Measurements from ENCODE around the gene UBAP2L. TPM values are rescaled to one million over a fixed set of nuclear protein-coding genes. Genes with fewer than 3 reads are reported as not detected.

Gene UBAP2L
- total RNA-seq, 1 donor from 2014 or later = 37.1 TPM

- H3K27me3 ChIP-seq (ENCODE audit: control insufficient read depth in 3 of 3, insufficient read depth in 3 of 3, low read length in 3 of 3) = no peaks in the 10 kb centered on the region
- peaks cover 0 to 2% (median 0%) of the 10 kb centered on the region in 3 donors for H3K4me1 ChIP-seq (ENCODE audit: control insufficient read depth in 3 of 3, insufficient read depth in 3 of 3, low read length in 3 of 3)
- H3K27ac ChIP-seq (ENCODE audit: low read depth, low read length) = no peak overlapping the region
- no peak overlapping the region for H3K9ac ChIP-seq (ENCODE audit: low read depth in 1 of 3, low read length in 3 of 3)
- H3K36me3 ChIP-seq (ENCODE audit: control insufficient read depth in 3 of 3, insufficient read depth in 3 of 3, low read length in 3 of 3) = peaks cover 44 to 65% (median 53%) of the 10 kb centered on the region in 3 donors
- H3K4me3 ChIP-seq (ENCODE audit: low read length in 3 of 3) = no peak overlapping the region
- no peaks in the 10 kb centered on the region for H3K9me3 ChIP-seq (ENCODE audit: control insufficient read depth in 3 of 3, low read length in 3 of 3)
Observed at GRCh38 chr1:154237880-154238506, 17.2 kb downstream of the UBAP2L start.

DNA sequence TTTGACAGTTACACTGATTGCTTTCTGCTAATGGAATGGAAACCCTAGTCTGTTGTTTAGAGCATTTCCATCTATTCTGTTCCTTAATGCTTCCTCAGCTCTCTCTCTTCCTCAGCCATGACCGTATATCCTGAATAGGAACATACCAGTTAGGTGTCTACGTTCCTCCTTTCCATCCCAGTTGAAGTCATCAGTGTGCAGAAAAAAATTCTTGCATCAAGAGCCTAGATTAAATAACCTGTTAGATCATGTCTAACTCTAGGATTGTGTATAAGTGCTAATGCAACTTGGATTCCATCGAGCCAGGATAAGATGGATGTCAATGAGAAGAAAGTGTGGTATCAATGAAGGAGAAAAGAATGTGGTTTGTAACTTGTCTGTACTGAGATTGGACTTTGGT is 18.7 kb downstream of the UBAP2L start:
- Histone ChIP-seq H3K9me3 (ENCODE audit: control insufficient read depth in 3 of 3, low read length in 3 of 3) (no peaks in the 10 kb centered on the region), H3K9ac (ENCODE audit: low read depth in 1 of 3, low read length in 3 of 3) (no peak overlapping the region), H3K27me3 (ENCODE audit: control insufficient read depth in 3 of 3, insufficient read depth in 3 of 3, low read length in 3 of 3) (no peaks in the 10 kb centered on the region), H3K27ac (ENCODE audit: low read depth, low read length) (no peak overlapping the region), H3K4me3 (ENCODE audit: low read length in 3 of 3) (no peak overlapping the region), H3K36me3 (ENCODE audit: control insufficient read depth in 3 of 3, insufficient read depth in 3 of 3, low read length in 3 of 3) (peaks cover 50 to 69% (median 64%) of the 10 kb centered on the region in 3 donors), H3K4me1 (ENCODE audit: control insufficient read depth in 3 of 3, insufficient read depth in 3 of 3, low read length in 3 of 3) (peaks cover 0 to 2% (median 0%) of the 10 kb centered on the region in 3 donors)

GRCh38 chr1:154240294-154240833 is 19.6 kb downstream of the UBAP2L start:
- peaks cover 53 to 69% (median 64%) of the 10 kb centered on the region in 3 donors for H3K36me3 ChIP-seq (ENCODE audit: control insufficient read depth in 3 of 3, insufficient read depth in 3 of 3, low read length in 3 of 3)
- peaks cover 0 to 2% (median 0%) of the 10 kb centered on the region in 3 donors for H3K4me1 ChIP-seq (ENCODE audit: control insufficient read depth in 3 of 3, insufficient read depth in 3 of 3, low read length in 3 of 3)
- H3K27ac ChIP-seq (ENCODE audit: low read depth, low read length) = no peak overlapping the region
- H3K27me3 ChIP-seq (ENCODE audit: control insufficient read depth in 3 of 3, insufficient read depth in 3 of 3, low read length in 3 of 3) = no peaks in the 10 kb centered on the region
- peak overlapping the region in 1 of 3 donors; percentile 15 for H3K9ac ChIP-seq (ENCODE audit: low read depth in 1 of 3, low read length in 3 of 3)
- no peaks in the 10 kb centered on the region for H3K9me3 ChIP-seq (ENCODE audit: control insufficient read depth in 3 of 3, low read length in 3 of 3)
- no peak overlapping the region for H3K4me3 ChIP-seq (ENCODE audit: low read length in 3 of 3)

DNA sequence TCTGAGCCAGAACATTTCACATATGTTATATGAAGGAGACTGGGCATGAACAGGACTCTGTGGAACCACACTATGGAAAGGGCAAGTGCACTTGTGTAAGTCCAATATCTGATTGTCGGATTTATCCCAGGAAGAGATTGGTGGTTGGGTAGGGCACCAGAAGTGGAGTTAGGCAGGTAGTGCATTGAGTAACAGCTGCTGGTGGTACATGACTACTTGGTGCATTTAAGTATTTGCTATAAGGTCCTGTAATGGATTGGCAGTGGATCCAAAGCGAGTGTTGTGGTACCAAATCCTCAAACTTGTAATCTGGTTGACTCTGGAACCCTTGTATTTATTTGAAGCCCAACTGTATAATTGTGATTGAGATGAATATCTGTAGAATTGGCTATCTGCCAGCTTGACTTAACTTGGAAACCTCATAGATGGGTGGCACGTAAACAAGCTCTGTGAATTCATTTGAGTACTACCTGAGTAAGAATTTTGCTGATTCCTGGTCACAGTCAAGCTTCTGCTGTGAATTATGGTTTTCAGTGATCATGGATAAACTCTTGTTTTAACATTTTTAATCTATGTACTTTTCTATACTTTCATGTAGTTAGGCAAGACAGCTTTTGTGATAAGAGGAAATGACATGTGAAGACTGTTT is 21.1 kb downstream of the UBAP2L start:
- peaks cover 0 to 2% (median 0%) of the 10 kb centered on the region in 3 donors for H3K4me1 ChIP-seq (ENCODE audit: control insufficient read depth in 3 of 3, insufficient read depth in 3 of 3, low read length in 3 of 3)
- H3K36me3 ChIP-seq (ENCODE audit: control insufficient read depth in 3 of 3, insufficient read depth in 3 of 3, low read length in 3 of 3) = peaks cover 43 to 68% (median 66%) of the 10 kb centered on the region in 3 donors
- H3K9me3 ChIP-seq (ENCODE audit: control insufficient read depth in 3 of 3, low read length in 3 of 3) = no peaks in the 10 kb centered on the region
- H3K27ac ChIP-seq (ENCODE audit: low read depth, low read length) = no peak overlapping the region
- H3K9ac ChIP-seq (ENCODE audit: low read depth in 1 of 3, low read length in 3 of 3) = no peak overlapping the region
- H3K27me3 ChIP-seq (ENCODE audit: control insufficient read depth in 3 of 3, insufficient read depth in 3 of 3, low read length in 3 of 3) = no peaks in the 10 kb centered on the region
- H3K4me3 ChIP-seq (ENCODE audit: low read length in 3 of 3) = no peak overlapping the region

DNA sequence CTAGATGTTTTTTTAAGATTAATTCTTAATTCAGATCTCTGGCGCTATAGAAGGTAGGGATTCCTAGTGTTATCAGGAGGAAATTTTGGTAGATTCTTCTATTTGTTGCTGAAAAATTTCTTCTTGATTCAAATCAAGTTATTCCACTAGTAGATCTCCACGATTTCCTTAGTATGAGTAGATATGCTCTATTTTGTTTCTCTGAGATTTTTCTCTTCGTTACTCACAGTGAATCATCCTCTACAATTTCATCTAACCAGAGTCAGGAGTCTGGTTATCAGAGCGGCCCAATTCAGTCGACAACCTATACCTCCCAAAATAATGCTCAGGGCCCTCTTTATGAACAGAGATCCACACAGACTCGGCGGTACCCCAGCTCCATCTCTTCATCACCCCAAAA is 32.9 kb downstream of the UBAP2L start:
- no peaks in the 10 kb centered on the region for H3K9me3 ChIP-seq (ENCODE audit: control insufficient read depth in 3 of 3, low read length in 3 of 3)
- no peaks in the 10 kb centered on the region for H3K4me1 ChIP-seq (ENCODE audit: control insufficient read depth in 3 of 3, insufficient read depth in 3 of 3, low read length in 3 of 3)
- peaks cover 79 to 87% (median 85%) of the 10 kb centered on the region in 3 donors for H3K36me3 ChIP-seq (ENCODE audit: control insufficient read depth in 3 of 3, insufficient read depth in 3 of 3, low read length in 3 of 3)
- H3K4me3 ChIP-seq (ENCODE audit: low read length in 3 of 3) = no peak overlapping the region
- H3K27me3 ChIP-seq (ENCODE audit: control insufficient read depth in 3 of 3, insufficient read depth in 3 of 3, low read length in 3 of 3) = no peaks in the 10 kb centered on the region
- no peak overlapping the region for H3K9ac ChIP-seq (ENCODE audit: low read depth in 1 of 3, low read length in 3 of 3)
- H3K27ac ChIP-seq (ENCODE audit: low read depth, low read length) = no peak overlapping the region

- Histone ChIP-seq H3K4me1 (ENCODE audit: control insufficient read depth in 3 of 3, insufficient read depth in 3 of 3, low read length in 3 of 3) (no peaks in the 10 kb centered on the region), H3K9ac (ENCODE audit: low read depth in 1 of 3, low read length in 3 of 3) (no peak overlapping the region), H3K9me3 (ENCODE audit: control insufficient read depth in 3 of 3, low read length in 3 of 3) (no peaks in the 10 kb centered on the region), H3K36me3 (ENCODE audit: control insufficient read depth in 3 of 3, insufficient read depth in 3 of 3, low read length in 3 of 3) (peaks cover 81 to 89% (median 87%) of the 10 kb centered on the region in 3 donors), H3K4me3 (ENCODE audit: low read length in 3 of 3) (no peak overlapping the region), H3K27me3 (ENCODE audit: control insufficient read depth in 3 of 3, insufficient read depth in 3 of 3, low read length in 3 of 3) (no peaks in the 10 kb centered on the region), H3K27ac (ENCODE audit: low read depth, low read length) (no peak overlapping the region)
Observed at GRCh38 chr1:154256686-154257085, 35.9 kb downstream of the UBAP2L start.

- Histone ChIP-seq H3K9me3 (ENCODE audit: control insufficient read depth in 3 of 3, low read length in 3 of 3) (no peaks in the 10 kb centered on the region), H3K27ac (ENCODE audit: low read depth, low read length) (no peak overlapping the region), H3K4me3 (ENCODE audit: low read length in 3 of 3) (no peak overlapping the region), H3K4me1 (ENCODE audit: control insufficient read depth in 3 of 3, insufficient read depth in 3 of 3, low read length in 3 of 3) (no peaks in the 10 kb centered on the region), H3K9ac (ENCODE audit: low read depth in 1 of 3, low read length in 3 of 3) (no peak overlapping the region), H3K27me3 (ENCODE audit: control insufficient read depth in 3 of 3, insufficient read depth in 3 of 3, low read length in 3 of 3) (no peaks in the 10 kb centered on the region), H3K36me3 (ENCODE audit: control insufficient read depth in 3 of 3, insufficient read depth in 3 of 3, low read length in 3 of 3) (peaks cover 88 to 98% (median 96%) of the 10 kb centered on the region in 3 donors)
Observed at GRCh38 chr1:154258784-154259183, 38.0 kb downstream of the UBAP2L start.

- no peaks in the 10 kb centered on the region for H3K9me3 ChIP-seq (ENCODE audit: control insufficient read depth in 3 of 3, low read length in 3 of 3)
- no peak overlapping the region for H3K9ac ChIP-seq (ENCODE audit: low read depth in 1 of 3, low read length in 3 of 3)
- no peak overlapping the region for H3K4me3 ChIP-seq (ENCODE audit: low read length in 3 of 3)
- H3K36me3 ChIP-seq (ENCODE audit: control insufficient read depth in 3 of 3, insufficient read depth in 3 of 3, low read length in 3 of 3) = peaks cover 79 to 90% (median 82%) of the 10 kb centered on the region in 3 donors
- H3K27me3 ChIP-seq (ENCODE audit: control insufficient read depth in 3 of 3, insufficient read depth in 3 of 3, low read length in 3 of 3) = no peaks in the 10 kb centered on the region
- no peak overlapping the region for H3K27ac ChIP-seq (ENCODE audit: low read depth, low read length)
- H3K4me1 ChIP-seq (ENCODE audit: control insufficient read depth in 3 of 3, insufficient read depth in 3 of 3, low read length in 3 of 3) = no peaks in the 10 kb centered on the region
Observed at GRCh38 chr1:154260127-154260526, 39.4 kb downstream of the UBAP2L start.

- peaks cover 50 to 73% (median 62%) of the 10 kb centered on the region in 3 donors for H3K36me3 ChIP-seq (ENCODE audit: control insufficient read depth in 3 of 3, insufficient read depth in 3 of 3, low read length in 3 of 3)
- no peaks in the 10 kb centered on the region for H3K9me3 ChIP-seq (ENCODE audit: control insufficient read depth in 3 of 3, low read length in 3 of 3)
- H3K4me3 ChIP-seq (ENCODE audit: low read length in 3 of 3) = no peak overlapping the region
- H3K27me3 ChIP-seq (ENCODE audit: control insufficient read depth in 3 of 3, insufficient read depth in 3 of 3, low read length in 3 of 3) = no peaks in the 10 kb centered on the region
- no peak overlapping the region for H3K27ac ChIP-seq (ENCODE audit: low read depth, low read length)
- no peak overlapping the region for H3K9ac ChIP-seq (ENCODE audit: low read depth in 1 of 3, low read length in 3 of 3)
- no peaks in the 10 kb centered on the region for H3K4me1 ChIP-seq (ENCODE audit: control insufficient read depth in 3 of 3, insufficient read depth in 3 of 3, low read length in 3 of 3)
Observed at GRCh38 chr1:154263465-154264332, 42.9 kb downstream of the UBAP2L start.
